HCT116 (cell line): ENCODE results near the gene TSPEAR.

Source experiments
- ATF3 ChIP-seq: IDR thresholded peaks from 2 replicates; pipeline ENCODE4 v1.6.1; 2012
- CEBPB ChIP-seq: IDR thresholded peaks from 2 replicates; pipeline ENCODE4 v1.6.1; 2012; ENCODE audit warnings: low read depth
- EGR1 ChIP-seq: IDR thresholded peaks from 2 replicates; pipeline ENCODE4 v1.6.1; 2012; ENCODE audit warnings: low read depth
- EZH2 ChIP-seq: fragments of 200-600 bp; sonication (generic); IDR thresholded peaks from 2 replicates; pipeline ENCODE4 v1.6.1; 2017; ENCODE audit warnings: antibody characterized with exemption, mixed run types
- POLR2A ChIP-seq: IDR thresholded peaks from 2 replicates; pipeline ENCODE4 v1.7.0; 2011; ENCODE audit warnings: borderline replicate concordance; ENCODE audit not compliant: insufficient read depth, insufficient read length; ENCODE audit errors: extremely low read depth

- TF ChIP-seq CEBPB = no peak
- TF ChIP-seq POLR2A = no peak
- no peak for TF ChIP-seq ATF3
- TF ChIP-seq EGR1 = no peak
- no peak for TF ChIP-seq EZH2
These were observed 7.4 kb downstream of the TSPEAR start for GRCh38 chr21:44703731-44704635.
